HG02763 (cell line): ENCODE results near the gene OCRL.
A peak's percentile ranks its signal among the peaks of the same experiment; 100 is the strongest.

Experiments
- ATAC-seq: cut with Tn5 transposase; IDR thresholded peaks from one replicate; pipeline ENCODE4 v1.9.1; 2021; ENCODE audit warnings: mild to moderate bottlenecking, moderate library complexity; ENCODE audit not compliant: unreplicated experiment

OCRL gene

DNA sequence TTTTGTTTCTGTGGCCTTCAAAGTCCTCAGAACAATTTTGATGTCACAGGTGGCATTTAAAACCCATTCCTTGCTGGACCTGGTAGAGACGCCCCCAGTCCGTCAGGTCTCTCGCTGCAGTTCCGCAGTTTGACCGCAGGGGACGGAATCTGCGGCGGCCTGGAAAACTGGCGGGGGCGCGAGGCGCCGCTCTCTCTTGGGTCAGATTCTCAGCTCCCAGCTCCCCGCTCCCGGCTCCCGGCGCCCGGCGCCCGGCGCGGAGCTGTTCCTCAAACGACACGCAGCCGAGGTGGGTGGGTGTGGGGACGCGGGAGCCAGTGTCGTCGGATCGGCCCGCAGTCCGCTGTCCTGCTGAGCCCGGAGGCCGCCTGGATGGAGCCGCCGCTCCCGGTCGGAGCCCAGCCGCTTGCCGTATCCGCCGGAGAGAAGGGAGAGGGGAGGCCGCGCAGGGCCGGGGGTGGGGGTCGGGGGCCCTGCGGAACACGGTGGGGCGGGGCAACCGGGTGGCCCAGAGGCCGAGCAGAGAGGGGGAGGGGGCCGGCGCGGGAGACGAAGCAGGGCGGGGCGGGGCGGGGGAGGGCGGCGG lies at the start of gene OCRL:
Gene OCRL, plus strand, starts transcription at position 192 of the 586 bp plus-strand sequence. Its CDS starts 181 bp downstream, at position 373.
- peak; percentile 80 for ATAC-seq

- ATAC-seq: no peak
Observed at GRCh38 chrX:129490330-129490729, 49.7 kb upstream of the OCRL start.

DNA sequence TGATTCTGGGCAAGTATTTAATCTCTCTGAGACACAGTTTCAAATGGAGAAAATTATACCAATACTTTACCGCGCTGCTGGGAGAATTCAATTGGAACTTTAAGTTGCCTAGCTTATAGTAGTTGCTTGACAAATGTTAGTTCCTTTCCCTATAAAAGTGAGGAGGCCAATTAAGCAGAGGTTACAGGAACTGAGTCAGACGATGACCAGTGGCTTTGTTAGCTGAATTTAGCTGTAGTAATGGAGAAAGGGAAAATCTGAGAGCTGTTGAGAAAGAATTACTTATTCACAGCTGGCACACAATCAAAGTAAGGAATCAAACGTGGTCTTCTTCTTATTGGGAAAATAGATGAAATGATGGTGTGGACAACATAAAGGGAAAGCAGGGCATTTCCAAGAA lies 46.4 kb upstream of the OCRL start:
- no peak for ATAC-seq

DNA sequence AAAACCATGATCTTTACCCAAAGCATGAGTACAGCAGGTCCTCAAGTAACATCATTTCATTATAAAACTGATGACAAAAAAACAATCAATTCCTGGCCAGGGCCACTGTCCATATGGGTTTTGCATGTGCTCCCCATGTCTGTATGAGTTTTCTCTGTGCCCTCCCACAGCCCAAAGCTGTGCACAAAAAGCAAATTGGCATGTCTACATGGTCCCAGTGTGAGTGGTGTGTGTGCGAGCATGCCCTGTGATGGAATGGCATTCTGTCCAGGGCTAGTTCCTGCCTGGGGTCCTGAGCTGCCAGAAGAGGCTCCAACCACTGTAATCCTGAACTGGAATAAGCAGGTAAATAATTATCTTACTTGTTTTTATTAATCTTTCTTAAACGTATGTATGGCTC lies 45.2 kb upstream of the OCRL start:
- ATAC-seq: no peak

- no peak for ATAC-seq
Observed at GRCh38 chrX:129495900-129496299, 44.2 kb upstream of the OCRL start.

GRCh38 chrX:129496625-129497024 lies 43.4 kb upstream of the OCRL start:
- ATAC-seq: no peak

- ATAC-seq: no peak
Observed at GRCh38 chrX:129497146-129497843, 42.8 kb upstream of the OCRL start.

DNA sequence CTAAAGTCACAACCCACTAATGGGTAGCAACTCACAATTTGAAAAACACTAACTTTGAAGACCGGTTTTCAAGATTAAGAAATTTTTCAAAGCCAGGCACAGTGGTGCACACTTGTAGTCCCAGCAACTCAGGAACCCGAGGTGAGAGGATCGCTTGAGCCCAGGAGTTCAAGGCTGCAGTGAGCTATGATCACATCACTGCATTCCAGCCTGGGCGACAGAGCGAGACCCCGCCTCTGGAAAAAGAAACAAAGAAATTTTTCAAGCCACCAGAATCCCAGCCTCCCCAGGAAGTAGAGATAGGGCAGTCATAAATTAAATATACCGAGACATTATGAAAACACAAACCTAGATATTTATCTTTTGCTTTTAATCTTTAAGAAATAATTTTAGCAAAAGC lies 29.7 kb upstream of the OCRL start:
- ATAC-seq: no peak

GRCh38 chrX:129511689-129512088 lies 28.4 kb upstream of the OCRL start:
- ATAC-seq: no peak

DNA sequence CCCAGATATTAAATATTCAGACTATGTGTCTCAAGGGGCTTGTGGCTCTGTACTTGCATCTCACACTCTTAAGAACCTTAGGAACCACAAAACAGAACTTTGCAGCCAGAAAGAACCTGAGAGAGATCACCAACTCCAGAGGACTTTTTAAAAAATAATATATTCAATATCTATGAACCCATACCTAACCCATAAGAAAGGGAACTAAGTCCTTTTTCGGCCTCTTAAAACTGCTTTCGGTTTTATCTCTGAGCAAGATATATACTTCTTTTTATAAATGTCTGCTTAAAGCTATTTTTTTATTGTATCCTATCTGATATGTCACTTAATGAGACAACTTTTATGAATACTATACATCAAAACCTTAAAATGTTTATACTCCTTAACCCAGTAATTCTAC lies 27.6 kb upstream of the OCRL start:
- no peak for ATAC-seq

GRCh38 chrX:129516402-129516801 lies 23.7 kb upstream of the OCRL start:
- no peak for ATAC-seq

GRCh38 chrX:129520151-129520550 lies 19.9 kb upstream of the OCRL start:
- ATAC-seq: no peak

DNA sequence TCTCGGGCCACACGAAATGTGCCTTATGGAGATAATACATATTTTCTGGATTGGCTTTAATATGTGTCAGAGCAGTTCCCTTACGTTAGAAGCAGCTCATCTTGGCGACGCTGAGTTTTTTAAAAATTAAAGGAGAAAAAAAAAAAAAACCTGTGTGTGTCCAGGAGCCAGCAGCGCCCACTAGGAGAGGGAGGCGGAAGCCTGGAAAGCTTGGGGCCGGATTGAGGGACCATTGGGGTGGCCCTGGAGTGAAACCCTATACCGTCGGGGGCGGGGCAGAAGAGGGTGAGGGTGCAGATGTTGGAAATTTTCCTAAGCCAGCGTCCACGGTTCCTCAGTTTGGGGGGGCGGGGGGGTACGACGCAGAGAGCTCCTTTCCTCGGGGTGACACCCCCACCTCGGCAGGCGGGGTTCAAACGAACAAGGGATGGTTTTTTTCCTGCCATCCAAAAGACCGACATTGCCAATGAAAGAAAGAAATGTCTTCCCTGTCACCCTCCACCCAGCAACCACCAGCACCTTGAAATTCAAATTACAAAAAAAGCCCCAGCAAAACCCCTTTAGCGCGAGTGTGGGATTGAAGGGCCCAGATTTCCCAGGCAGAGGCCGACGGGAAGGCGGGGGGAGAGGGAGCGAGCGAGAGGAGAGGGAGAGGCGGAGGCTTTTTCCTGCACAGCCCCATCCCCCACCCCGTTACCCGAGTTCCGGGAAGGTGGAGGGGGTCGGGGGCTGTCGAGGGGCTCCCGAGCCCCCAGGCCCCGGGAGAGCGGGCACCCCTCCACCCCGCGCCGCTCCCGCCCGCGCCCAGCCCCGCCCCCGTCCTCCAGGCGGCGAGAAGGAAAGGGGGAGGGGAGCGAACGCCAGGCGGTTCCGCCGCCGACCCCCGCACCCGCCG lies 17.6 kb upstream of the OCRL start:
- no peak for ATAC-seq

- no peak for ATAC-seq
Observed at GRCh38 chrX:129523079-129523911, 16.8 kb upstream of the OCRL start, which contains the start of gene SMARCA1. TSS of gene SMARCA1 (minus strand) at chrX:129523490. CDS start at chrX:129523370, 120 bp downstream.

DNA sequence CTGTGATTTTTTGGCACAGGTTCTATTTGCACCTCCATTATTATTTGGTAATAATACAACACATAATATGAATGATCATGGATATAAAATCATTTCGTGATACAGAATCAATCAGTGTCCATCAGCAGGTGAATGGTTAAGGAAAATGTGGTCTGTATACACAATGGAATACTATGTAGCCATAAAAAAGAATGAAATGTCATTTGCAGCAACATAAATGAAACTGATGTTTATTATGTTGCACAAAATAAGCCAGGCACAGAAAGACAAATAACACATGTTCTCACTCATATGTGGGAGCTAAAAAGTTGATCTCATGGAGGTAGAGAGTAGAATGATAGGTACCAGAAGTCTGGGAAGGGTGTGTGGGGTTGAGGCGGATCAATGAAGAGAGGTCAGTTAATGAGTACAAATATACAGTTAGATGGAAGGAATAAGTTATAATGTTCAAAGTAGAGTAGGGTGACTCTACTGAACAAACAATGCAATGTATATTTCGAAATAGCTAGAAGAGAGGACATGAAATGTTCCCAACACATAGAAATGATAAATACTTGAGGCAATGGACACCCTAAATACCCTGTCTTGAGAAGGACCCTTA lies 15.7 kb upstream of the OCRL start:
- ATAC-seq: no peak

DNA sequence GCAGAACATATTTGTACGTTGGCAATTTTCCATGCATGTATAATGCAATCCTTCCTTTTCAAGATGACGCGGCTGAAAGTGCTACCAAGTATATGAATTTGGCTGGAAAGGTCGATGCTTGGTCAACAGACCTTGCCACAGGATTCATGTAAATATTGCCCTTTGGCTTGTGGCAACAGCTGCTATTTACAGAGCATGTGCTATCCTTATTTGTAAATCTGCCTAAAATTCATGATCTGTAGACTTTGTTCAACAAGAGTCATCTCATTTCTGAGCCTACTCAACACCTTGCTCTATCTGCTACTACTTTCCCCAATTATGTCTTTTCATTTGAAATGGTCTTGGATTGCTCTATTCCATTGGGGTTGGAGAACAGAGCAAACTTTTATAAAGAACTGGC lies 14.9 kb upstream of the OCRL start:
- ATAC-seq: no peak

DNA sequence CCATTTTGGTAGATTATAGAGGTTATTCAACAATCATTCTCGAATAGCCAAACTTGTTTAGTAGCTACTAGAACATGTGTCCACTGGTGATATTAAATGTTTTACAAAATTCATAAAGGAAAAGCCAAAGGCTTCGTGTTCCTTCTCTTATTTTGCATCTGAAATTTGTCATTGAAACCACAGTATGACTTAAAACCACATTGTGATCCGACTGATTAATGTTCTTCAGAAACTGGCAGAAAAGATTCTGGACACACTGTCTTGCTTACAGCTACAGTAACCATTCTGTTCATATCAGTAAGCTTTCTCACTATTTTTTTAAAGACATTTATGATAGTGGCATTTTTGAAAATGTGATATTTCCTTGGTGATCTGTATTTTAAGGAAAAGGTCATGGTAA lies 14.2 kb upstream of the OCRL start:
- ATAC-seq: no peak

- ATAC-seq: no peak
Observed at GRCh38 chrX:129529685-129530281, 10.3 kb upstream of the OCRL start.

GRCh38 chrX:129530410-129530809 lies 9.6 kb upstream of the OCRL start:
- ATAC-seq: no peak

DNA sequence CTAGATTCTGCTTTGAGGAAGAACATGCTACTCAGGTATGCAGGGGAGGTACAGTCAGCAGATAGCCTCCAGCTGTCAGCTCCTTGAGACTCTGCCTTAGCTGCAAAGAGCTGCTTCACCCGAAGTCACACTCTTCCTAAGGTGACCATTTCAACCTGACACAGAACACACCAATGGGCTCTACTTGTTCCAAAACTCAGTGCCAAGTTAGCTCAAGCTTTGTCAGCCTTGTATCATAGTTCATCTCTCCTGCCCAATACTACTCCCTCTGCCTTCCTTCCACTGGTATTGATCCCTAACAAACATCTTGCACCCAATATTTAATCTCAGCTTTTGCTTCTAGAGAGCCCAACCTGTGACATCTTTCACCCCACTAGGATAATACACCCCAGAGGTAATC lies 8.9 kb upstream of the OCRL start:
- ATAC-seq: no peak
